Sigmoid colon (tissue), 7 donors: ENCODE measurements around the gene PDXDC1. TPM values are rescaled to one million over a fixed set of nuclear protein-coding genes. Genes with fewer than 3 reads are reported as not detected.
"Not testable (repeated sequence)": the region's sequence is repeated elsewhere in the genome, so short reads cannot be mapped to it uniquely, and the experiment has no call there.

Experiments
- DNase-seq: peaks from one replicate; pipeline ENCODE4 v3.0.0-alpha.2; 2019
- H3K27ac ChIP-seq, 4 donors: fragments of 200-600 bp; sonication (generic); one replicate each; pipeline ENCODE4 v1.5.1; 2016 to 2019; ENCODE audit warnings: mild to moderate bottlenecking in 1 of 4
- H3K27me3 ChIP-seq, 3 donors: fragments of 200-600 bp; sonication (generic); one replicate each; pipeline ENCODE4 v1.5.1; 2019; ENCODE audit warnings: mild to moderate bottlenecking in 1 of 3
- H3K36me3 ChIP-seq, 4 donors: fragments of 200-600 bp; sonication (generic); one replicate each; pipeline ENCODE4 v1.5.1; 2016 to 2019
- H3K4me1 ChIP-seq, 4 donors: fragments of 200-600 bp; sonication (generic); one replicate each; pipeline ENCODE4 v1.5.1; 2017 to 2019
- H3K4me3 ChIP-seq, 4 donors: fragments of 200-600 bp; sonication (generic); one replicate each; pipeline ENCODE4 v1.5.1; 2017 to 2019; ENCODE audit warnings: mild to moderate bottlenecking in 2 of 4, moderate library complexity in 1 of 4
- H3K9me3 ChIP-seq, 4 donors: fragments of 200-600 bp in 3 of 4; sonication (generic) in 3 of 4; one replicate each; pipeline versions ENCODE4 v1.5.1 to v1.6.1; 2013 to 2019
- EP300 ChIP-seq, 4 donors: sonication (generic); formaldehyde crosslinking; IDR thresholded peaks; one replicate each; pipeline ENCODE4 v1.6.1; 2017; ENCODE audit warnings: antibody characterized with exemption in 4 of 4
- POLR2AphosphoS5 ChIP-seq, 4 donors: sonication (generic); formaldehyde crosslinking; IDR thresholded peaks; one replicate each; pipeline ENCODE4 v1.6.1; 2017; ENCODE audit warnings: antibody characterized with exemption in 4 of 4
- WGBS, 2 donors: extraction: QIAGEN DNeasy Blood & Tissue Kit; methylation state at CpG; one replicate each; pipeline ENCODE4 v1.1.7; 2013; 5-methylcytosine and 5-hydroxymethylcytosine counted together
- intact Hi-C: fragments of 100-400 bp; cut with DNase I; formaldehyde crosslinking; loops from one replicate; pipeline ENCODE4 v1.15.1; 2023
- polyA plus RNA-seq, 3 donors: library from polyadenylated mRNA; stranded (reverse); fragments of 200-250 nt; gene quantifications; one replicate each; pipeline ENCODE4 v1.2.3, GENCODE V29; 2013
- total RNA-seq, 4 donors: library from RNA; depleted of rRNA; stranded (reverse); fragments of >200 nt; gene quantifications; one replicate each; pipeline ENCODE4 v1.1.0, GENCODE V29; 2016
- donor health status: healthy with polysubstance abuse.
- donor health status: Bipolar disorder and iron deficiency.
- donor health status: healthy.

The PDXDC1 gene
- total and polyA plus RNA-seq, 7 donors, result 46.4 to 112 (median 57.3) TPM

DNA sequence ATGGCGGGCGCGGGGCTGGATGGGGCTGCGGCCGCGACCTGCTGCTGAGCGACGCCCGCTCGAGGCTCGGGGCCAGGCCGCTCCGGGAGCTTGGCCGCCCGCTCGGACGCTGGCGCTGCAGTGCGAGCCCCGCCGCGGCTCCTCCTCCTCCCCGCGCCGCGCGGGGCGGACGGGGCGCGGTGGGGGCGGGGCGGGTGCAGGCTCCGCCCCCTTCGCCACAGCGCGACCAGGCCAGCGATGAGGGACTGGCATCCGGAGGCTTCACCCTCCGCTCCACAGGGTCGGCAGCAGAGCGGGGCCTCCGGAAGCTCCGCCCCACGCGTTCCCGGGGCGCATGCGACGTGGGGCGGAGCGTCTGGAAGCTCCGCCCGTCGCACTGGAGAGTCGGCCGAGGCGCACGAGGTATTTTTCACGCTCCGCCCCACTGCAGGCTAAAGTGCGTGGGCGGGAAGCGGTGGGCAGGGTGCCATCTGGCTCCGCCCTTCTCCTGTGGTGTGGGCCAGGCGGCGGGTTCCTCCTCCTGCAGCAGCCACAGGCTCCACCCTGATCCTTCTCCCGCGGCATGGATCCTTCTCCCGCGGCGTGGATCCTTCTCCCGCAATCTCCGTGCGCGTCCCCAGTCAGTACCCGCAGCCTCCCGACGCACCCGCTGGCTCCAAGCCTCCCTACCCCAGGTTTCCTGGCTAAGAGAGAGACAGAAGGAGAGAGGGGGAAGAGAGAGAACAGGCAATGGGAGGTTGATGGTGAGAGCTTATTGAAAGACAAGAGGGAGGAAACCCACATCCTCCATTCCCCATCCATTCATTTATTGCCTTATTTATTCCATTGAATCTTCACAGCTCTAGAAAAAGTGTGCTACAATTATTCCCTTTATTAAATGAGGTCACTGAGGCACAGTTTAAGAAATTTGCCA lies 180.1 kb downstream of the PDXDC1 start:
- H3K4me1 ChIP-seq, H3K36me3 ChIP-seq, intact Hi-C loops, H3K27me3 ChIP-seq, H3K9me3 ChIP-seq: not testable (repeated sequence)
- TF ChIP-seq POLR2AphosphoS5 (IDR thresholded peaks at IDR 0.05) (peak; percentile 56 to 84 (median 72)), EP300 (IDR thresholded peaks at IDR 0.05) (peak in 1 of 4 donors; percentile 56)
- DNase-seq, result peak; percentile 94
- peak overlapping the region in 3 of 4 donors; percentile 34 to 62 (median 56) for H3K4me3 ChIP-seq
- peak overlapping the region; percentile 59 to 84 (median 78) for H3K27ac ChIP-seq
- 0 to 1% methylated on average over 78 to 80 of the region's 80 CpGs for WGBS, 2 donors

GRCh38 chr16:15157644-15158043 lies 182.8 kb downstream of the PDXDC1 start:
- WGBS, 2 donors, result 87 to 88% methylated on average over 8 of the region's 8 CpGs

GRCh38 chr16:15159671-15160070 lies 184.8 kb downstream of the PDXDC1 start:
- H3K27me3 ChIP-seq, H3K4me3 ChIP-seq, H3K36me3 ChIP-seq, DNase-seq, H3K4me1 ChIP-seq, H3K9me3 ChIP-seq, H3K27ac ChIP-seq, intact Hi-C loops: not testable (repeated sequence)
- WGBS, 2 donors, result 74 to 92% methylated on average over 5 of the region's 5 CpGs

More at GRCh38 chr16:15157644-15158043, 182.8 kb downstream of the PDXDC1 start:
- H3K4me3 ChIP-seq, H3K9me3 ChIP-seq, H3K36me3 ChIP-seq, H3K4me1 ChIP-seq, intact Hi-C loops, DNase-seq, H3K27ac ChIP-seq, H3K27me3 ChIP-seq: not testable (repeated sequence)

- H3K27me3 ChIP-seq, H3K36me3 ChIP-seq, H3K9me3 ChIP-seq, DNase-seq, H3K4me1 ChIP-seq, H3K4me3 ChIP-seq, intact Hi-C loops, H3K27ac ChIP-seq: not testable (repeated sequence)
- WGBS, 2 donors, result 95 to 98% methylated on average over 8 of the region's 10 CpGs
Measured at GRCh38 chr16:15160571-15160970, 185.7 kb downstream of the PDXDC1 start.

DNA sequence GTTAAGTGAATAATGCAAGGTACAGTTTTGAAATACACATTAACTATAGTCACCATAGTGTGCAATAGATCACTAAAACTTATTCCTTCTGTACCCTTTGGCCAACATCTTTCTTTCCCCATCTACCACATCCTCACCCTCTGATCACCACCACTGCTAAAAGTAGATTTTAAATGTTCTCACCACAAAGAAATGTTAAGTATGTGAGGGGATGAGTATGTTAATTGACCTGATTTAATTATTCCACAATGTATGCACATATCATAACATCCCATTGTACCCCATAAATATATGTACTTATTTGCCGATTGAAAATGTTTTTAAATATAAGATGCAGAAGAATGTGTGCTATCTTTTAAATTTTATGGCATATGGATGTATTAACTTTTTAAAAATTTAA lies 188.2 kb downstream of the PDXDC1 start:
- H3K4me1 ChIP-seq, H3K27me3 ChIP-seq, DNase-seq, intact Hi-C loops, H3K4me3 ChIP-seq, H3K9me3 ChIP-seq, H3K27ac ChIP-seq, H3K36me3 ChIP-seq: not testable (repeated sequence)
- WGBS, 2 donors, result 92 to 94% methylated on average over 1 of the region's 1 CpG

DNA sequence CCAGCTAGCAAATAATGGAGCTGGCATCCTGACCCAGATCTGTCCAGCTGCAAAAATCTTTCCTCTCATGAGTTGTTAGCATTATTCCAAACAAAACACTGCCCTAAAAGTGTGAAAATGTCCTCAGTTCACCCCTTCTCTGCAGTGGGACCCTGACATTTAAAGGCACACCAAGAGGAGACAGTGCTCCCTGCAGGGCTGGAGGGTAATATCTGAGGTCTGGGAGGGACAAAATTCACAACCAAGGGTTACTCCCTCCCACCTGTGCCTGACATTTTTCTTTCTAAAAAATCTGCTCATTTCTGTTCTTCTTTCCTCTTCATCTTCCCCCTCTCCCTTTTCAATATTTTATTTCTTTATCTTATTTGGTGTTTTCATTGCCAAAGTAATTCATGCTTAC lies 191.4 kb downstream of the PDXDC1 start:
- H3K4me3 ChIP-seq, H3K27me3 ChIP-seq, H3K4me1 ChIP-seq, intact Hi-C loops, H3K27ac ChIP-seq, H3K9me3 ChIP-seq, DNase-seq, H3K36me3 ChIP-seq: not testable (repeated sequence)

DNA sequence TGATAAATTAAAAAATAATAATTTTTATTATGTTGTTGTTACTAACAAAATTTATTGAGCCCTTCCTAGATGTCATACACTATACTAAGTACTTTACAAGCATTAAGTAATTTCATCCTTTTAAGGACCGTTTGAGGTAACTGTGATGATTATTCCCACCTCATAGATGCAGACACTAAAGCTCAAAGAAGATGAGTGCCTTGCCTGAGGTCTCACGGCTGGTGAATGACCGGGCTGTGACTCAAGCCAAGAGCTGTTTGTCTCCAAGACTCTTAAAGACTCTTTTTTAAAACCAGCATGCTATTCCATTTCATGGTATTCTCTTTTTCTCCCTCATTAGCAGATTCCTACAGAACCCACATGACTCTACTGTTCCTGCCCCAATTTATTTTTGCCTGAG lies 193.5 kb downstream of the PDXDC1 start:
- H3K9me3 ChIP-seq, H3K36me3 ChIP-seq, H3K27ac ChIP-seq, H3K4me3 ChIP-seq, H3K4me1 ChIP-seq, intact Hi-C loops, H3K27me3 ChIP-seq, DNase-seq: not testable (repeated sequence)
- 67 to 75% methylated on average over 3 of the region's 3 CpGs for whole genome bisulfite sequencing, 2 donors

DNA sequence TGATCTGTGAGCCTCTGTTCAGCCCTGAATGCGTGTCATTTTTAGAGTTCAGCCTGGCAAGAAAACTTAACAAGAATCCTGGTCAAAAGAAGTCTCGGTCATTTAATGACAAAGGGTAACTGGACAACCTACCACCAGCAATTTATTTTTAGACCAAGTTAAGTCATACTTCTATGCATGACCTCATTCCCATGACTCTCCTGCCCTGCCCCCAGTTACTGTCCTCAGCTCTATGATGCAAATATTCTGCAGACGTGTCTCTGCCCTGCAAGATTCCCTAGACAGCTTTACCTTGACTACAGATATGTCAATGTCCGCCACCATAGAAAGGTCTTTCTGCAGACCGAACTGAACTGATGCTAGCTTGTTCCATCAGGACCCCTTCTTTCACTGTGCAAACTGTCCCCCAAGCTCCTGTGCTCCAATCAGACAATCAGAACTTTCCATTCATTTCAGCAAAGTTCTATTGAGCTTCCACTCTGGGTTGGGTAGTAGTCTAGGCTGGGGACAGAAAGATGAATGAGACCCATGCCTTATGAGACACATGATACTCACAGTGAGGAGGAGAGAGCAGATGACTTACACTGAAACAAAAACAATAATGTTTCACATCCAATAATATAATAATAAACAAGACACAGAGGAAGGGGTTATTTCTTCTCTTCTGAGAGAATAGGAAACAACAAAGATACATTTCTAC lies 194.3 kb downstream of the PDXDC1 start:
- intact Hi-C loops, H3K4me1 ChIP-seq, H3K27me3 ChIP-seq, H3K36me3 ChIP-seq, DNase-seq, H3K4me3 ChIP-seq, H3K27ac ChIP-seq, H3K9me3 ChIP-seq: not testable (repeated sequence)
- WGBS, 2 donors, result 69 to 74% methylated on average over 5 of the region's 5 CpGs

DNA sequence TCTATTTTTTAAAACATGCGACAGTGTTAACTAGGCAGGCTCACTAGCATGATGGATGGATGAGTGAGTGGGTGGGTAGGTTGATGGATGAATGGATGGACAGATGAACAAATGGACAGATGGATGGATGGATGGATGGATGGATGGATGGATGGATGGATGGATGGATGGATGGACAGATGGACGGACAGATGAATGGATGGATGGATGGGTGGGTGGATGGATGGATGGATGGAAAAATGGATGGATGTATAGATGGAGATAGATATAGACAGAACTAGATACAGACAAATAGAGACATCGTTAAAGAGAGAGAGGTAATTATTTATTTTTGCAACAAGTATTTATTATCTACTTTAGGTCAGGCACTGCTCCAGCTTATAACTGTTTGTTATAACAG lies 205.1 kb downstream of the PDXDC1 start:
- H3K4me3 ChIP-seq, H3K9me3 ChIP-seq, H3K4me1 ChIP-seq, H3K27ac ChIP-seq, intact Hi-C loops, H3K36me3 ChIP-seq, DNase-seq, H3K27me3 ChIP-seq: not testable (repeated sequence)
- WGBS, 2 donors, result 84 to 94% methylated on average over 3 of the region's 3 CpGs

GRCh38 chr16:15180946-15181345 lies 206.1 kb downstream of the PDXDC1 start:
- H3K4me3 ChIP-seq, H3K4me1 ChIP-seq, H3K27me3 ChIP-seq, H3K27ac ChIP-seq, H3K9me3 ChIP-seq, DNase-seq, H3K36me3 ChIP-seq, intact Hi-C loops: not testable (repeated sequence)
- WGBS, 2 donors, result 80 to 84% methylated on average over 1 of the region's 1 CpG

DNA sequence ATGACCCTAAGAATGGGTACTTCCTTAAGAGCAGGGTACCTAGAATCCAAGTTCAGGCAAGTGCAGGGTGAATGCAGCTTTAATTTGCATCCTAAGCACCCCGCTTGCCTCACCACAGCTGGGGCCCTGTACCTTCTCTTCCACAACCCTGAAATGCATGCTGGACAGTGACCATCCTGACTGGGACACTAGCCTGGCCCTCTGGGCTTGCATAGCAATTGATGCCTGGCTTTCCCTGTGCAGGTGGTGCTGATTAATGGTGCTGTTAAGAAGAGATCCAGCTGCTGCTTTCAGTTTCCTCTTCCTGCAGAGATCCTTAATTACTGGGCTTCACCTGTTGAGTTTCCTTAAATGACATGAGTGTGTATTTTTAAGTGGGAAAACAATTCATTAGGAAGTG lies 209.2 kb downstream of the PDXDC1 start:
- intact Hi-C loops, H3K4me1 ChIP-seq, H3K27me3 ChIP-seq, H3K27ac ChIP-seq, H3K9me3 ChIP-seq, H3K36me3 ChIP-seq, H3K4me3 ChIP-seq, DNase-seq: not testable (repeated sequence)
- WGBS, 2 donors, result 58 to 73% methylated on average over 1 of the region's 1 CpG
